Lung (tissue), 12 donors: ENCODE measurements around the gene TTBK2. TPM values are rescaled to one million over a fixed set of nuclear protein-coding genes. Genes with fewer than 3 reads are reported as not detected.

Experiments
- ATAC-seq: fragments of 200-7000 bp; cut with Tn5 transposase; one replicate; pipeline ENCODE4 v1.9.1; 2020; ENCODE audit warnings: moderate number of reproducible peaks; ENCODE audit not compliant: insufficient read depth, low FRiP score
- DNase-seq, 3 donors: peaks; one replicate each; pipeline ENCODE4 v3.0.0-alpha.2; 2013 to 2017
- H3K27ac ChIP-seq, 2 donors: one replicate each; pipeline ENCODE4 v1.5.1; 2013; ENCODE audit warnings: mild to moderate bottlenecking in 2 of 2, moderate library complexity in 2 of 2, control low read depth in 1 of 2, inconsistent platforms in 1 of 2, low read depth in 1 of 2, low read length in 1 of 2
- H3K27me3 ChIP-seq, 3 donors: one replicate each; pipeline ENCODE4 v1.5.1; 2013; ENCODE audit warnings: low read length in 2 of 3; ENCODE audit not compliant: control insufficient read depth in 3 of 3, insufficient read depth in 3 of 3
- H3K36me3 ChIP-seq, 4 donors: one replicate each; pipeline ENCODE4 v1.5.1; 2013; ENCODE audit warnings: low read length in 4 of 4, mild to moderate bottlenecking in 1 of 4, moderate library complexity in 1 of 4; ENCODE audit not compliant: control insufficient read depth in 4 of 4, insufficient read depth in 4 of 4
- H3K4me1 ChIP-seq, 5 donors: one replicate each; pipeline ENCODE4 v1.5.1; 2013; ENCODE audit warnings: low read length in 5 of 5, mild to moderate bottlenecking in 2 of 5, moderate library complexity in 1 of 5; ENCODE audit not compliant: control insufficient read depth in 5 of 5, insufficient read depth in 5 of 5
- H3K4me3 ChIP-seq: one replicate; pipeline ENCODE4 v1.5.1; 2013; ENCODE audit warnings: mild to moderate bottlenecking, control low read depth, moderate library complexity
- H3K9ac ChIP-seq, 2 donors: one replicate each; pipeline ENCODE4 v1.5.1; 2013; ENCODE audit warnings: low read length in 2 of 2, control low read depth in 1 of 2; ENCODE audit not compliant: insufficient read depth in 1 of 2
- H3K9me3 ChIP-seq, 4 donors: one replicate each; pipeline ENCODE4 v1.5.1; 2013; ENCODE audit warnings: low read length in 3 of 4, mild to moderate bottlenecking in 1 of 4, moderate library complexity in 1 of 4; ENCODE audit not compliant: control insufficient read depth in 4 of 4, insufficient read depth in 3 of 4
- WGBS, 2 donors: extraction: QIAGEN DNeasy Blood & Tissue Kit; methylation state at CpG; one replicate each; pipeline ENCODE4 v1.1.7; 2013; 5-methylcytosine and 5-hydroxymethylcytosine counted together
- polyA plus RNA-seq, 2 donors: library from polyadenylated mRNA; stranded (reverse); fragments of 200-250 nt; gene quantifications; one replicate each; pipeline ENCODE4 v1.2.1, GENCODE V29; 2013
- total RNA-seq, 2 donors: library from RNA; depleted of rRNA in 1 of 2; stranded (reverse); fragments of >200 nt in 1 of 2; gene quantifications; one replicate each; pipeline ENCODE4 v1.2.1, GENCODE V29; 2014 to 2021
- TF ChIP-seq, protein P1 (sequence below): IDR thresholded peaks from 2 replicates; pipeline ENCODE4 v1.5.1; 2012; ENCODE audit warnings: mild to moderate bottlenecking; ENCODE audit errors: control extremely low read depth, extremely low read depth
- donor health status: control.
- donor health status: control.
- donor health status: Bipolar disorder and iron deficiency.
- donor health status: healthy.
- donor health status: DM: yes; HTN: yes; CAD: no.

TTBK2 gene
- total and polyA plus RNA-seq, 4 donors = 2.5 to 27.5 (median 9.5) TPM

DNA sequence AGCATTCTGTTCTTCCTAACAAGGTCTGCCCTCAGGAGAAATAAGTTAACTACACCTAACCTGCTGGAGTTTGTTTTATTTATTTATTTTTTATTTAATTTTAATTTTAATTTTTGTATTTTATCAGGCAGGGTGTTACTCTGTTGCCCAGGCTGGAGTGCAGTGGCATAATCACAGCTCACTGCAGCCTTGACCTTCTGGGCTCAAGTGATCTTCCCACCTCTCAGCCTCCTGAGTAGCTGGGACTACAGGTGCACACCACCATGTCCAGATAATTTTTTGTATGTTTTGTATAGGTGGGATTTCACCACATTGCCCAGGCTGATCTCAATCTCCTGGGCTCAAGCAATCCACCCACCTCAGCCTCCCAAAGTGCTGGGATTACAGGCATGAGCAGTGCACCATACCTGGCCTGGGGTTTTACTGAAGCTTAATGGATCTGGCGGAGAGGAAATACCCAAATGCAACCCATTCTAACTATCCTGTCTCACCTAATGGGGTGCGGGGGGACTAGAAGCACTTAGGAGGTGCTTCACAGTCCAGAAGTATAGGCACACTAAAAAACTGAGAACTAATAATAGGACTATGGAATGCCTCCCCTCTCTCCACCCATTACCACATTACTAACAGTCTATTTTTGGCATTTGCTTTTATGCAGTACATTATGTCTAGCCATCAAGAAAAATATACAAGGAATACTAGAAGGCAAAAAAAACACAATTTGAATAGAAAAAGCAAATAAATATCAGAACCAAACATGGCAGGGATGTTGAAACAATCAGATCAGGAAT, 61.4 kb downstream of the TTBK2 start:
- TF ChIP-seq, protein P1, sequence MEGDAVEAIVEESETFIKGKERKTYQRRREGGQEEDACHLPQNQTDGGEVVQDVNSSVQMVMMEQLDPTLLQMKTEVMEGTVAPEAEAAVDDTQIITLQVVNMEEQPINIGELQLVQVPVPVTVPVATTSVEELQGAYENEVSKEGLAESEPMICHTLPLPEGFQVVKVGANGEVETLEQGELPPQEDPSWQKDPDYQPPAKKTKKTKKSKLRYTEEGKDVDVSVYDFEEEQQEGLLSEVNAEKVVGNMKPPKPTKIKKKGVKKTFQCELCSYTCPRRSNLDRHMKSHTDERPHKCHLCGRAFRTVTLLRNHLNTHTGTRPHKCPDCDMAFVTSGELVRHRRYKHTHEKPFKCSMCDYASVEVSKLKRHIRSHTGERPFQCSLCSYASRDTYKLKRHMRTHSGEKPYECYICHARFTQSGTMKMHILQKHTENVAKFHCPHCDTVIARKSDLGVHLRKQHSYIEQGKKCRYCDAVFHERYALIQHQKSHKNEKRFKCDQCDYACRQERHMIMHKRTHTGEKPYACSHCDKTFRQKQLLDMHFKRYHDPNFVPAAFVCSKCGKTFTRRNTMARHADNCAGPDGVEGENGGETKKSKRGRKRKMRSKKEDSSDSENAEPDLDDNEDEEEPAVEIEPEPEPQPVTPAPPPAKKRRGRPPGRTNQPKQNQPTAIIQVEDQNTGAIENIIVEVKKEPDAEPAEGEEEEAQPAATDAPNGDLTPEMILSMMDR = no peak
- no peak for ATAC-seq
- Histone ChIP-seq H3K4me3 (no peak overlapping the region), H3K27me3 (no peaks in the 10 kb centered on the region), H3K4me1 (peaks cover 0 to 3% (median 0%) of the 10 kb centered on the region in 5 donors), H3K9ac (no peak overlapping the region), H3K27ac (peak overlapping the region in 1 of 2 donors; percentile 9), H3K9me3 (peaks cover 0 to 3% (median 0%) of the 10 kb centered on the region in 4 donors), H3K36me3 (no peaks in the 10 kb centered on the region)
- DNase-seq = no peak
- WGBS, 2 donors = 91 to 97% methylated on average over 2 of the region's 2 CpGs

DNA sequence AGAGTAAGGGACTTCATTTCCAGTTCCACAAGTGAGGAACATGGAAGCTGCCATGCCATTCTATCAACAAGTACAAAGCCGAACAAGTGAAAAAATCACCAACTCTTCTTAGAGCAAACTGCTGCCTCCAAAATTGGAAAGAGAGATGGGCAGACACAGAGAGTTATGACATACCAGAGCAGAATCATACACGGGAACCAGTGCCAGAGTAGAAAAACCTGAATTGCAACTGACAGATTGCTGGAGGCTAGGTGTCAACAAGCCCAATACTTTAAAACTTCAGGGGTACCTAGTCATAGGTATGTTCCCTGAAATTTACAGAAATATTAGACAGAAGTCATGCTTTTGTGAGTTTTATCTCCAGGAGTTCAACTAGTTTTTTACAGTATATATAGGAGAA, 62.0 kb downstream of the TTBK2 start:
- DNase-seq (peak in 1 of 3 donors; percentile 24), ATAC-seq (no peak)
- no peak overlapping the region for H3K27ac ChIP-seq
- peaks cover 0 to 3% (median 0%) of the 10 kb centered on the region in 5 donors for H3K4me1 ChIP-seq
- 73 to 84% methylated on average over 2 of the region's 2 CpGs for WGBS, 2 donors
- no peak overlapping the region for H3K4me3 ChIP-seq
- no peaks in the 10 kb centered on the region for H3K27me3 ChIP-seq
- peaks cover 0 to 3% (median 0%) of the 10 kb centered on the region in 4 donors for H3K9me3 ChIP-seq
- TF ChIP-seq, protein P1 = no peak
- H3K36me3 ChIP-seq = peaks cover 0 to 5% (median 0%) of the 10 kb centered on the region in 4 donors
- no peak overlapping the region for H3K9ac ChIP-seq

DNA sequence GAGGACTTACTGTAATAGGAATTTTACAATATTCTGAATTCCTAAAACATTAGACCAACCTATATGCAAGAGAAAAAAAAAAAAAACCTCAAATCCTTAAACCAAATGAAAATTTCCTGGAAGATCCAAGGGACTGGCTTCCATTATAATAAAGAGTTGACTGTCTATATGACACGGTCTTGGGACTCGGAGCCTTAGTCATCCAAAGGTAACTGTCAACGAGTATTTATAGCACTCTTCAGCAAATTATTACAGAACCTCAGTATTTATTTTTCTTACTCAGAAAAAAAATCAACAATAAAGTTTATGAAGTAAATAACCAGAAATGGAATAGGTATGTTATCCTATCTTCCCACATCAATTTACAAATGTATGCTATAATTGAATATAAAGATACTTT, 66.0 kb downstream of the TTBK2 start:
- WGBS, 2 donors = 96 to 98% methylated on average over 3 of the region's 3 CpGs
- Histone ChIP-seq H3K27ac (no peak overlapping the region), H3K9me3 (peaks cover 0 to 3% (median 0%) of the 10 kb centered on the region in 4 donors), H3K4me1 (peaks cover 0 to 3% (median 0%) of the 10 kb centered on the region in 5 donors), H3K4me3 (no peak overlapping the region), H3K27me3 (no peaks in the 10 kb centered on the region), H3K9ac (no peak overlapping the region), H3K36me3 (peaks cover 2 to 7% (median 3%) of the 10 kb centered on the region in 4 donors)
- DNase-seq (no peak), ATAC-seq (no peak)
- TF ChIP-seq, protein P1 = no peak
